Endothelial cell of umbilical vein (primary cell): ENCODE data around the gene FAM168A. TPM values are rescaled to one million over a fixed set of nuclear protein-coding genes. Genes with fewer than 3 reads are reported as not detected.

Experiments used
- BruUV-seq: library from RNA; stranded (reverse); fragments of 400-500 nt; replicated peaks from 2 replicates; lab custom pipeline; 2021; lab: Mats Ljungman, UMichigan
- CTCF ChIA-PET: fragments of 300-600, 350-600 bp; sonication (Branson Sonifier 250); formaldehyde crosslinking; loops from one replicate; lab custom pipeline; 2021; ENCODE audit warnings: antibody characterized with exemption, inconsistent platforms; lab: Charles Lee
- POLR2A ChIA-PET: fragments of 300-600, 350-600 bp; sonication (Branson Sonifier 250); formaldehyde crosslinking; loops from one replicate; lab custom pipeline; 2021; ENCODE audit warnings: antibody characterized with exemption, inconsistent platforms; lab: Charles Lee
- DNase-seq: peaks from one replicate; pipeline ENCODE4 v3.0.0-alpha.2; 2011; ENCODE audit warnings: low read depth, low spot score
- FAIRE-seq: peaks from 2 replicates; lab custom pipeline; 2011; peaks lifted over from hg19 to GRCh38; lab: Jason Lieb, UNC
- H2AFZ ChIP-seq: 2 replicates; pipeline ENCODE4 v1.6.0; 2012; ENCODE audit warnings: low read depth, low read length, control low read depth, inconsistent platforms
- H3K27ac ChIP-seq: 2 replicates; pipeline ENCODE4 v1.5.1; 2011; ENCODE audit warnings: low read depth, mild to moderate bottlenecking, control low read depth, low read length, moderate library complexity; ENCODE audit not compliant: insufficient read depth
- H3K27me3 ChIP-seq, 2 experiments: 2 replicates each; pipeline versions ENCODE4 v1.6.0 to v1.6.1; 2011; ENCODE audit warnings: low read length in 2 of 2, mixed read lengths in 1 of 2; ENCODE audit not compliant: control insufficient read depth in 2 of 2, insufficient read depth in 2 of 2
- H3K36me3 ChIP-seq, 2 experiments: 2 replicates in 1 of 2; 3 replicates in 1 of 2; pipeline ENCODE4 v1.5.1; 2011; ENCODE audit warnings: low read length in 2 of 2, mild to moderate bottlenecking in 1 of 2, moderate library complexity in 1 of 2; ENCODE audit not compliant: control insufficient read depth in 2 of 2, insufficient read depth in 2 of 2; ENCODE audit errors: extremely low read depth in 1 of 2
- H3K4me1 ChIP-seq: 3 replicates; pipeline ENCODE4 v1.5.1; 2011; ENCODE audit warnings: mild to moderate bottlenecking, low read length; ENCODE audit not compliant: control insufficient read depth, insufficient read depth; ENCODE audit errors: extremely low read depth
- H3K4me2 ChIP-seq: 2 replicates; pipeline ENCODE4 v1.6.1; 2011; ENCODE audit warnings: low read length, control low read depth, mixed read lengths; ENCODE audit not compliant: insufficient read depth
- H3K4me3 ChIP-seq, 3 experiments: fragments of 200-600 bp in 1 of 3; sonication (generic), shearing (Covaris generic) in 1 of 3; replicated peaks in 1 of 3; 2 replicates each; pipeline ENCODE4 v1.5.1; 2011 to 2016; ENCODE audit warnings: control low read depth in 3 of 3, low read length in 3 of 3, mild to moderate bottlenecking in 2 of 3, inconsistent platforms in 1 of 3, low read depth in 1 of 3, moderate library complexity in 1 of 3; ENCODE audit not compliant: insufficient read depth in 1 of 3
- H3K79me2 ChIP-seq: 2 replicates; pipeline ENCODE4 v1.6.0; 2012; ENCODE audit warnings: low read length, inconsistent platforms; ENCODE audit not compliant: control insufficient read depth, insufficient read depth
- H3K9ac ChIP-seq: replicated peaks from 2 replicates; pipeline ENCODE3; 2011; ENCODE audit warnings: low read length, control low read depth; ENCODE audit not compliant: insufficient read depth; ENCODE audit errors: extremely low read depth
- H3K9me1 ChIP-seq: replicated peaks from 3 replicates; pipeline ENCODE4 v1.6.0; 2011; ENCODE audit warnings: mild to moderate bottlenecking, low read length; ENCODE audit not compliant: control insufficient read depth, insufficient read depth; ENCODE audit errors: extremely low read depth
- H3K9me3 ChIP-seq: replicated peaks from 2 replicates; pipeline ENCODE4 v1.5.1; 2012; ENCODE audit warnings: low read length, inconsistent platforms; ENCODE audit not compliant: control insufficient read depth, insufficient read depth
- H4K20me1 ChIP-seq: replicated peaks from 2 replicates; pipeline ENCODE3; 2011; ENCODE audit warnings: mild to moderate bottlenecking, low read length; ENCODE audit not compliant: control insufficient read depth, insufficient read depth; ENCODE audit errors: extremely low read depth
- CTCF ChIP-seq, 2 donors: IDR thresholded peaks; 1 replicate in 1 of 2; 2 replicates in 1 of 2; pipeline ENCODE4 v1.5.1; 2011; ENCODE audit warnings: low read length in 2 of 2, mild to moderate bottlenecking in 2 of 2, moderate library complexity in 2 of 2, control low read depth in 1 of 2, inconsistent platforms in 1 of 2, low read depth in 1 of 2; ENCODE audit not compliant: insufficient read depth in 1 of 2; ENCODE audit errors: extremely low read depth in 1 of 2
- EZH2 ChIP-seq: IDR thresholded peaks from 2 replicates; pipeline ENCODE4 v1.6.1; 2012; ENCODE audit warnings: borderline replicate concordance, low read depth, mild to moderate bottlenecking, moderate library complexity, low read length, inconsistent platforms; ENCODE audit not compliant: severe bottlenecking
- GATA2 ChIP-seq: IDR thresholded peaks from 2 replicates; pipeline ENCODE4 v1.7.0; 2011; ENCODE audit warnings: low read depth, mild to moderate bottlenecking, moderate library complexity, mixed read lengths, low read length; ENCODE audit not compliant: insufficient read length, insufficient read depth
- JUN ChIP-seq: IDR thresholded peaks from 2 replicates; pipeline ENCODE4 v1.6.1; 2011; ENCODE audit warnings: borderline replicate concordance, low read depth; ENCODE audit not compliant: insufficient read length, insufficient read depth
- MYC ChIP-seq: IDR thresholded peaks from one replicate; pipeline ENCODE4 v1.6.1; 2011; ENCODE audit warnings: mild to moderate bottlenecking, low read depth, low read length
- dilution Hi-C: fragments of 300-500 bp; cut with MboI; formaldehyde crosslinking; loops from one replicate; pipeline ENCODE4 v1.15.0; 2019; ENCODE audit warnings: low sequenced_read_pairs; ENCODE audit not compliant: extremely low pct_ligation_motif_present
- intact Hi-C: fragments of 100-400 bp; cut with micrococcal nuclease; formaldehyde crosslinking; loops from one replicate; pipeline ENCODE4 v1.10.0; 2022
- polyA plus RNA-seq, 4 experiments: library from polyadenylated mRNA; depleted of rRNA in 3 of 4; stranded (reverse) in 3 of 4; unstranded in 1 of 4; fragments of >200 nt; gene quantifications; 2 replicates each; pipeline versions ENCODE4 v1.2.1 to v1.2.3, GENCODE V29; 2011 to 2012; ENCODE audit warnings: missing spikeins in 1 of 4
- small RNA-seq: library from RNA; depleted of rRNA; stranded (forward); fragments of <200 nt; gene quantifications from one replicate; pipeline ENCODE3, GENCODE V24; 2012; ENCODE audit warnings: low replicate concordance, low read depth; ENCODE audit not compliant: insufficient read depth, insufficient read length
- total RNA-seq: library from RNA; stranded (reverse); gene quantifications from 2 replicates; pipeline ENCODE4 v1.2.3, GENCODE V29; 2021

Gene FAM168A
- total and polyA plus RNA-seq, 2 donors (not counting 3 experiments of a cell fraction or from before 2014, with no cell fraction given), result 17.0 to 20.5 TPM

GRCh38 chr11:73350908-73351636 is 246.8 kb downstream of the FAM168A start:
- ChIA-PET POLR2A (interaction anchor here (0.8 to 1.0 kb wide), 2 partner anchors 21 to 44 kb away, joined by 3 to 8 read pairs; no protein-coding TSS in a partner anchor), CTCF (interaction anchor here (0.7 to 5.2 kb wide), 42 partner anchors 10 to 580 kb away, joined by 3 to 253 read pairs (median 6); partner anchors contain the start of genes ARHGEF17, PLEKHB1 and RELT)
- BruUV-seq, result no TSS peak
- DNase-seq, result peak; percentile 73
- Histone ChIP-seq H2AFZ (no peak overlapping the region), H3K4me1 (no peaks in the 10 kb centered on the region), H3K9ac (no peak overlapping the region), H3K36me3 (peaks cover 0 to 35% of the 10 kb centered on the region in 2 experiments), H3K27me3 (no peaks in the 10 kb centered on the region), H3K9me3 (no peaks in the 10 kb centered on the region), H4K20me1 (no peaks in the 10 kb centered on the region), H3K9me1 (no peaks in the 10 kb centered on the region), H3K27ac (no peak overlapping the region), H3K4me3 (no peak overlapping the region), H3K4me2 (no peak overlapping the region), H3K79me2 (no peaks in the 10 kb centered on the region)
- intact Hi-C loops, result loop anchor here (1.0 kb wide), 2 partner anchors 42 to 310 kb away; no protein-coding TSS in a partner anchor
- peak; percentile 93 for FAIRE-seq
- TF ChIP-seq MYC (no peak), CTCF (IDR thresholded peaks at IDR 0.05; ENCODE audit: extremely low read depth in 1 of 2, insufficient read depth in 1 of 2, low read depth in 1 of 2, low read length in 2 of 2) (peak; percentile 91 to 97), EZH2 (no peak), JUN (no peak), GATA2 (no peak)
- dilution Hi-C loops, result no loop called here

Small RNA genes lying within 50 kb of the gene (small RNA-seq; reads per million reads assigned to genes)
- not detected for gene AP000763.2
- not detected for gene HMGN2P38

Other genes with a start within 250 kb of the FAM168A start
- gene RELT, start 221.7 kb downstream of the FAM168A start, total RNA-seq, result 12.6 and 13.1 TPM in 2 replicates
- 6.7 and 8.2 TPM in 2 replicates for gene RELT, start 221.7 kb downstream of the FAM168A start, polyA plus RNA-seq
- gene PLEKHB1, start 48.5 kb upstream of the FAM168A start, total RNA-seq, result 0.75 TPM in 1 of 2 replicates, not detected in the other
- 0.76 and 0.99 TPM in 2 replicates for gene PLEKHB1, start 48.5 kb upstream of the FAM168A start, polyA plus RNA-seq
- 130 and 138 TPM in 2 replicates for gene RAB6A, start 163.0 kb upstream of the FAM168A start, total RNA-seq
- gene RAB6A, start 163.0 kb upstream of the FAM168A start, polyA plus RNA-seq, result 40.4 and 45.0 TPM in 2 replicates
- gene MRPL48, start 189.8 kb upstream of the FAM168A start, total RNA-seq, result 35.2 and 38.3 TPM in 2 replicates
- 19.5 and 25.0 TPM in 2 replicates for gene MRPL48, start 189.8 kb upstream of the FAM168A start, polyA plus RNA-seq